Activated T-helper 2 cell treated with anti-CD3 and anti-CD28 coated beads, Interferon-gamma antibody, Interleukin-2, Interleukin-4, amounts not matched to agents 10 μg/mL and 5 μg/mL and 100 μg/mL, durations not matched to agents 14 hours and 24 hours and 36 hours (primary cell): ENCODE results near the gene GPR37L1. TPM values are rescaled to one million over a fixed set of nuclear protein-coding genes. Genes with fewer than 3 reads are reported as not detected.
"Not testable (repeated sequence)": the region's sequence is repeated elsewhere in the genome, so short reads cannot be mapped to it uniquely, and the experiment has no call there.

ENCODE experiments used
- DNase-seq: peaks from one replicate; pipeline ENCODE4 v3.0.0; 2021; ENCODE audit warnings: low spot score
- H3K27ac Mint-ChIP-seq: one replicate; pipeline ENCODE4 v1.8.0; 2021; ENCODE audit warnings: mixed read lengths
- H3K27me3 Mint-ChIP-seq: one replicate; pipeline ENCODE4 v1.8.0; 2021; ENCODE audit warnings: low read depth, mixed read lengths
- H3K36me3 Mint-ChIP-seq: one replicate; pipeline ENCODE4 v1.8.0; 2021; ENCODE audit warnings: low read depth, mixed read lengths
- H3K4me1 Mint-ChIP-seq: one replicate; pipeline ENCODE4 v1.8.0; 2021; ENCODE audit warnings: low read depth, mixed read lengths
- H3K4me3 Mint-ChIP-seq: one replicate; pipeline ENCODE4 v1.8.0; 2021; ENCODE audit warnings: low read depth, mild to moderate bottlenecking, moderate library complexity, mixed read lengths
- H3K9me3 Mint-ChIP-seq: one replicate; pipeline ENCODE4 v1.8.0; 2021; ENCODE audit warnings: mixed read lengths
- intact Hi-C: fragments of 100-400 bp; cut with micrococcal nuclease; formaldehyde crosslinking; loops from one replicate; pipeline ENCODE4 v1.15.1; 2023
- total RNA-seq: library from RNA; stranded (reverse); gene quantifications from 2 replicates; pipeline ENCODE4 v1.2.3, GENCODE V29; 2022

GPR37L1 gene
- total RNA-seq, 1 donor from 2014 or later, result not detected

DNA sequence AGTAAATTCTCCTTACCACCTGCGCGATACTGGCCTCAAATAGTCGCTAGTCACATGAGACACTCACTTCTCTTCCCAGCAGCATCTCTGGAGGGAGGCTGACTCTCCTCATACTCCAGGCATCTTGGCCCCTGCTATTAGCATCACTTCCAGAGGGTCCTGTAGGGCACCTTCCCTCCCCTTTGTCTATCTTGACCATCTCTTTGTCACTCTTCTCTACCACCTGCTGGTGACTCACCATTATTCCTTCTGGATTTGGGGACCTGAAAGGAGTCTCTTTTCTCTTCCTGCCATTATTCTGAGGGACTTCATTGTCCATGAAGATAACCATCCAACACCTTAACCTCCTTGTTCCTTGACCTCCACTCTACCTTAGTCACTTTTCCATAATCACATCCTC lies 31.7 kb upstream of the GPR37L1 start:
- H3K36me3 Mint-ChIP-seq, result no peaks in the 10 kb centered on the region
- no peak for DNase-seq
- H3K27ac Mint-ChIP-seq, result no peak overlapping the region
- no peaks in the 10 kb centered on the region for H3K9me3 Mint-ChIP-seq
- H3K27me3 Mint-ChIP-seq, result peaks cover 6% of the 10 kb centered on the region
- H3K4me3 Mint-ChIP-seq, result no peak overlapping the region
- H3K4me1 Mint-ChIP-seq, result no peaks in the 10 kb centered on the region
- intact Hi-C loops, result no loop called here

- Mint-ChIP-seq H3K36me3 (no peaks in the 10 kb centered on the region), H3K4me3 (no peak overlapping the region), H3K27me3 (peaks cover 3% of the 10 kb centered on the region), H3K9me3 (no peaks in the 10 kb centered on the region), H3K4me1 (no peaks in the 10 kb centered on the region), H3K27ac (no peak overlapping the region)
- intact Hi-C loops, result no loop called here
- DNase-seq, result no peak
Measured at GRCh38 chr1:202093858-202094257, 28.9 kb upstream of the GPR37L1 start.

DNA sequence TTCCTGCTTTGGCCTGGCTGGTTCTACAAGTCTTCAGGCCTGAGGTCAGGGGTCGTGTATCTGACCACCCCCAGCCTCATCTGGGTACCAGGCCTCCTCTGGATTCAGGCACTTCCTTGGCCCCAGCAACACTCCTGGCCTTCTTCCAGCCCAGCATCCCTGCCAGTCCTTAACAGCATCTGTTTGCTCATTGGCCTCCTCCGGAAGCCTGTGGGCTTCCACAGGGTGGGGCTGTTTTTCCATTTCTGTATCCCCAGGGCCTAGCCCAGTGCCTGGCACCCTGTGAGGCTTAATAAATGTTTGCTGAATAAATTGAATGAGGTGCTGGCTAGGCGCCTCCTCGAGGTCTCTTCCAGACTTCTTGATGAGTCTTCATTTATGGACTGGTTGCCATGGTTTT lies 21.5 kb upstream of the GPR37L1 start:
- H3K27ac Mint-ChIP-seq, result no peak overlapping the region
- no peaks in the 10 kb centered on the region for H3K4me1 Mint-ChIP-seq
- no peaks in the 10 kb centered on the region for H3K36me3 Mint-ChIP-seq
- H3K27me3 Mint-ChIP-seq, result no peaks in the 10 kb centered on the region
- no peak overlapping the region for H3K4me3 Mint-ChIP-seq
- no peak for DNase-seq
- no peaks in the 10 kb centered on the region for H3K9me3 Mint-ChIP-seq
- intact Hi-C loops, result no loop called here

GRCh38 chr1:202104073-202104472 lies 18.6 kb upstream of the GPR37L1 start:
- Mint-ChIP-seq H3K27me3 (no peaks in the 10 kb centered on the region), H3K36me3 (no peaks in the 10 kb centered on the region), H3K27ac (no peak overlapping the region), H3K4me3 (no peak overlapping the region), H3K4me1 (no peaks in the 10 kb centered on the region), H3K9me3 (no peaks in the 10 kb centered on the region)
- no peak for DNase-seq
- intact Hi-C loops, result no loop called here

DNA sequence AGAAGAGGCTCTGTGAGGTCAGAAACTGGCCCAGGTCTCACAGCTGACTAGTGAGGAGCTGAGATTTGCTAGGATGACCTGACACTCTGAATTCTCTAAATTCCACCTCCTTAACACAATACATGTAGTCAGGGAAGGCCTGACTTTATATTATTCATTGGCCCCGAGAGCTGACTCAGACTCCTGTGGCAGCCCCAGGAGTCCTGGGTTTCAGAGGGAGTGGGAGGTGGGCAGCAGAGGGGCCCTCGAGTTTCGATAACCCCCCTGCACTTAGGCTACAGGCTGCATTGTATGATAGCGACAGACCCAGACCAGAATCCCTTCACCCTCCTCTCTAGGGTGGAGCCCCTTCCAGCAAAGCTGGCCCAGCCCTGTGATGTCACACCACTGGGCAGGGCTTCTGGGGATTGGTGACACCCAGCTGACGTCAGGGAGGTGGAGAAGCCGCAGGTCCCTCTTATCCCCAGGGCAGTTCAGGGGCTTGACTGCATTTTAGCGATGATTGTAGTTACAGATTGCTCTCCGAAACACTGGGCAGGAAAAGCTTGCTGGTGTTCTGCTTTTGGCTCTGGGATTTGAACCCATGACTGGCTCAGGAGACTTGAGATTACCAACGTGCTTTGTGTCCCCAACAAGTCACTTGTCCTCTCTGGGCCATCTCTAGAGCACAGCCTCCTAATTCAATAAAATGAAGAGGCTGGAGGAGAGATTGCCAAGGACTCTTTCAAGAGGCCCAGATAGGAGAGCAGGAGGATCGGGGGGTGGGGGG lies 17.0 kb upstream of the GPR37L1 start:
- H3K27me3 Mint-ChIP-seq, result no peaks in the 10 kb centered on the region

GRCh38 chr1:202106340-202107254 lies 16.1 kb upstream of the GPR37L1 start:
- Mint-ChIP-seq H3K4me1 (no peaks in the 10 kb centered on the region), H3K27me3 (no peaks in the 10 kb centered on the region), H3K4me3 (no peak overlapping the region), H3K36me3 (no peaks in the 10 kb centered on the region), H3K27ac (no peak overlapping the region), H3K9me3 (no peaks in the 10 kb centered on the region)
- intact Hi-C loops, result no loop called here
- no peak for DNase-seq

More for the DNA sequence above, 17.0 kb upstream of the GPR37L1 start:
- H3K9me3 Mint-ChIP-seq, result no peaks in the 10 kb centered on the region
- H3K36me3 Mint-ChIP-seq, result no peaks in the 10 kb centered on the region
- no peak for DNase-seq
- intact Hi-C loops, result no loop called here
- H3K27ac Mint-ChIP-seq, result no peak overlapping the region
- H3K4me3 Mint-ChIP-seq, result no peak overlapping the region
- H3K4me1 Mint-ChIP-seq, result no peaks in the 10 kb centered on the region

DNA sequence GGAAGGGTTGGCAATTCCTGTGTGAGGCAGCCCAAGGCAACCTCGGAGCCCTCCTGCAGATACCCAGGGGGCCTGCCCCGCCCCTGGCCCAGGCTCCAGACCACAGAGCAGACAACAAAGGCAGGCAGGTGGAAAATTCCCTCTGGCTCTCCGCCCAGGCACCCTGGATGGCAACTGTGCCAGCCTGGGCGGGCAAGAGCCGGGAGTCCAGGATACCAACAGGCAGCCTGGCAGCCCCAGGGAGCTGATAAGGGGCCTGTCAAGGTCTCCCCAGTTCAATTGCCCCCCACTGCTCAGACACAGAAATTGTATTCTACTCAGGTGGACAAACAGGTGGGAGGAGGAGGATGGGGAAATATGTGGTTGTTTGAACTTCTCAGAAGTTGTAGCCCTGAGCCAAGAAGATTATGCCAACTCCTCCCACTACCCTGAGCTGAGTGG lies 15.4 kb upstream of the GPR37L1 start:
- H3K27ac Mint-ChIP-seq, result no peak overlapping the region
- no peaks in the 10 kb centered on the region for H3K4me1 Mint-ChIP-seq
- intact Hi-C loops, result no loop called here
- no peak overlapping the region for H3K4me3 Mint-ChIP-seq
- H3K9me3 Mint-ChIP-seq, result no peaks in the 10 kb centered on the region
- H3K36me3 Mint-ChIP-seq, result no peaks in the 10 kb centered on the region
- H3K27me3 Mint-ChIP-seq, result no peaks in the 10 kb centered on the region
- no peak for DNase-seq

GRCh38 chr1:202107801-202108731 lies 14.7 kb upstream of the GPR37L1 start:
- Mint-ChIP-seq H3K9me3 (no peaks in the 10 kb centered on the region), H3K4me3 (no peak overlapping the region), H3K4me1 (no peaks in the 10 kb centered on the region), H3K27ac (no peak overlapping the region), H3K36me3 (no peaks in the 10 kb centered on the region), H3K27me3 (no peaks in the 10 kb centered on the region)
- intact Hi-C loops, result no loop called here
- DNase-seq, result no peak

DNA sequence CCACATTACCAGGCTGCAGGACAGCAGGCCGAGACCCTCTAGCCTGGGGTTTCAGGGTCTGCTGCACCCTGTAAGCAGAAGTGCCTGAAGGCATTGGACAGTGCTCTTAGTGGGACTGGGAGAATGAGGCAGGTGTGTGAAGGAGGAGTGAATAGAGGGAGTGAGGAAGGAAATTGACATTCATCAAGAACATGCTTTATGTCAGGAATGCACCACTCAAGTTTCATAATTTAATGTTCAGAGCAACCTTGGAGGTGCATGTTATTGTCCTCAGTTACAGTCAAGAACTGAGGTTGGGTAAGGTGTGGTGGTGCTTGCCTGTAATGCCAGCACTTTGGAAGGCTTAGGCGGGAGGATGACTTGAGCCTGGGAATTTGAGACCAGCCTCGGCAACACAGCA lies 11.7 kb upstream of the GPR37L1 start:
- Mint-ChIP-seq H3K4me1 (no peaks in the 10 kb centered on the region), H3K9me3 (no peaks in the 10 kb centered on the region), H3K4me3 (no peak overlapping the region), H3K27me3 (no peaks in the 10 kb centered on the region), H3K36me3 (no peaks in the 10 kb centered on the region), H3K27ac (no peak overlapping the region)
- no peak for DNase-seq
- intact Hi-C loops, result no loop called here

GRCh38 chr1:202111589-202111988 lies 11.1 kb upstream of the GPR37L1 start:
- H3K4me1 Mint-ChIP-seq, DNase-seq, H3K27ac Mint-ChIP-seq, intact Hi-C loops, H3K36me3 Mint-ChIP-seq, H3K4me3 Mint-ChIP-seq, H3K9me3 Mint-ChIP-seq, H3K27me3 Mint-ChIP-seq: not testable (repeated sequence)

DNA sequence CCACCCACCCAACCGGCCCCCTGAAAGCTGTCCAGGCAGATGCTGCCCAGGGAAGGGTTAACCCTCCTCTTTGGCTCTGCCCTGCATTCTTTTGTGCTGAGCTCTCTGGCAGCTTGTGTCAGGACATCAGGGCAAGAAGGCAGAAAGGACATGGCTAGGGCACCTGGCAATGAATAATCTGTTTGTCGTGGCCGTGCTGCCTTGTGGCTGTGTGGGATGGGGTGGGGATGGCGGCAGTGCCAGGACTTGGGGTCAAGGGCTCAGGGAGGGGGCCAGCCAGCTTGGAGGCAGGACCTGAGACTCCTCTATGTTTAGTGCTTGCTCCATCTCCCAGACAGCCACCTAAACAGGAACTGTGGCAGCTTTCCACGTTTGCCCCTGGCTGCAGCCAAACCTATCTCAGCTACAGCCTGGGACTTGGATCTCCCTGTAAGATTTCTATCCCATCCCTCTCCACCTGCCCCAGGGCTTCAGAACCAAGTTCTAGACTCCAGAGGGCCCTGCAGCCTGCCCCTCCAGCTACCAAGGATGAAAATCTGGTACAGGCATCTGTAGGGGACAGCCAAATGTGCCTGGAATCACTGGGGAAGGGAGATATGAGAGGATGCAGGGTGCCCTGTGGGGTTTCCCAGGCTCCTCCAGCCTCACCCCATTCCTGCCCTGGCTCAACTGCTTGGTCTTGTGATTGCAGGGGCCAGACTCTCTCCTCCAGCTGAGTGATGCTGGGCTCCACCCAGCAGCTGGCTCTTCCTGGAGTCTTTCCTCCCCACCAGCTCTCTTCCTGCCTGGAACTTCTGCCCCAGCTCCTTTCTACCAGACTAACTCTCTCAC lies 9.6 kb upstream of the GPR37L1 start:
- Mint-ChIP-seq H3K4me3 (no peak overlapping the region), H3K27ac (no peak overlapping the region), H3K9me3 (no peaks in the 10 kb centered on the region), H3K4me1 (no peaks in the 10 kb centered on the region), H3K27me3 (no peaks in the 10 kb centered on the region), H3K36me3 (no peaks in the 10 kb centered on the region)
- intact Hi-C loops, result no loop called here
- no peak for DNase-seq
